GM12892 (cell line): ENCODE data around the gene FAM234B.

Experiments used
- POLR2A ChIP-seq: IDR thresholded peaks from 2 replicates; pipeline ENCODE4 v1.6.1; 2011; ENCODE audit warnings: low read depth, low read length, control low read depth
- POLR2AphosphoS5 ChIP-seq: IDR thresholded peaks from 2 replicates; pipeline ENCODE4 v1.6.1; 2011; ENCODE audit warnings: low read depth, low read length, control low read depth
- TAF1 ChIP-seq: IDR thresholded peaks from 2 replicates; pipeline ENCODE4 v1.6.1; 2011; ENCODE audit warnings: low read depth, mild to moderate bottlenecking, control low read depth, low read length, borderline replicate concordance

GRCh38 chr12:13120413-13120812, 76.2 kb downstream of the FAM234B start:
- TF ChIP-seq POLR2A (no peak), POLR2AphosphoS5 (no peak), TAF1 (no peak)
